Activated CD4-positive, alpha-beta T cell treated with anti-CD3 and anti-CD28 coated beads, Interleukin-2, amount 50 U/mL, for 1 hour (primary cell): ENCODE results near the gene NAB1.
"Not testable (repeated sequence)": the region's sequence is repeated elsewhere in the genome, so short reads cannot be mapped to it uniquely, and the experiment has no call there.

Source experiments
- DNase-seq: peaks from one replicate; pipeline ENCODE4 v3.0.0-alpha.2; 2020

The NAB1 gene, protein sequence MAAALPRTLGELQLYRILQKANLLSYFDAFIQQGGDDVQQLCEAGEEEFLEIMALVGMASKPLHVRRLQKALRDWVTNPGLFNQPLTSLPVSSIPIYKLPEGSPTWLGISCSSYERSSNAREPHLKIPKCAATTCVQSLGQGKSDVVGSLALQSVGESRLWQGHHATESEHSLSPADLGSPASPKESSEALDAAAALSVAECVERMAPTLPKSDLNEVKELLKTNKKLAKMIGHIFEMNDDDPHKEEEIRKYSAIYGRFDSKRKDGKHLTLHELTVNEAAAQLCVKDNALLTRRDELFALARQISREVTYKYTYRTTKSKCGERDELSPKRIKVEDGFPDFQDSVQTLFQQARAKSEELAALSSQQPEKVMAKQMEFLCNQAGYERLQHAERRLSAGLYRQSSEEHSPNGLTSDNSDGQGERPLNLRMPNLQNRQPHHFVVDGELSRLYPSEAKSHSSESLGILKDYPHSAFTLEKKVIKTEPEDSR

DNA sequence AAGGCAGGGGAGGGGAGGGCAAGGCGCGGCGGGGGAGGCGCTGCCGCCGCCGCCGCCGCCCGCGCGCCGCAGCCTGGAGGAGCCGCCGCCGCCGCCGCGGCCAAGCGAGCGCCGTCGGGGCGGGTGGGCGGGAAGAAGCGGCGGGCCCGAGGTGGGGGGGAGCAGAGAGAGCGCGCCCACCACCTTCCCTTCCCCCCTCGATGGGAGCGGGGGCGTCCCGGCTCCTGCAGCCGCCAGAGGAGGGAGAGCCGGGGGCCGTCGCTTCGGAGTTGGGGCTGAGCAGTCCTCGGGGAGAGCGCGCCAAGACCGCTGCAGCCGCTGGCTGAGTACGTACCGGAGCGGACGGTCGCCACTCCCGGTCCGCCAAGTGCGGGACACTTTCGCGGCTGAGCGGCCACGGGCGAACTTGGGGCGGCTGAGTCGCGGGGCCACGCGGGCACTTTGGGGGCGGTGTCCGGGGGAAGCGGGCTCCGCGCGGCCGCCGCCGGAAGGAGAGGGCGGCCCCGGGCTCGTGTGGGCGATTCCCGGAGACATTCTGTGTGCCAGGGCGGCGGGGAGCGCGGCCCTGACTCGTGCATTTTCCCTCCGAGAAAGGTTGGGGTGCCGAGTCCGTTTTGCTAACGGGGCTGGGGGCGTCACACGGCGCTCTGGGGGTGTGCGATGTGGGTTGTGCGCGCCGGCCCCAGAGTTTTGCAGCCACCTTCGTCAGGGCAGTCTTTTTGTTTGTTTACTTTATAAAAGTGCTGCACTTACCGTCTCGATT is at the start of gene NAB1:
TSS of gene NAB1 (plus strand) at position 49 of the 763 bp plus-strand sequence. CDS start 10,094 bp downstream, outside the sequence.
- peak; percentile 47 for DNase-seq

GRCh38 chr2:190599546-190600220 is 49.2 kb upstream of the NAB1 start:
- DNase-seq = no peak

GRCh38 chr2:190600293-190601103 is 48.4 kb upstream of the NAB1 start:
- no peak for DNase-seq

DNA sequence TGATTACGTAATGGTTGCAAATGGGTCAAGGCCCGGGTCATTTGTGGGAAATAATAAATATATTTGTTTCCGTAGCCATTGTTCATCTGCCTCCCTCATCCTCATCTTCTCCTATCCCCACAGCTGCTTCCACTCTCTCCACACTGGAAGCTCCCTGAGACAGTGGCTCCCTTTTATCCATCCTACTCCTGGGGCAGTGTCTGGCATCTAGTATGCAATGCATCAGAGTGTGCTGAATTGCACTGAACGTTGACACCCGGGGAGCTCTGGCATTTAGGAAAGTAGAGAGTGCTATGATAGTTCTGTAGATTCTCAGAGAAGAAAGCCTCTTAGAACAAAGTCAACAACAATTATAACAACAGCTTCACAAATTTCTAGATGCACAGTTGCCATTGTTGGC is 45.5 kb upstream of the NAB1 start:
- DNase-seq = no peak

- DNase-seq = no peak
Observed at GRCh38 chr2:190607014-190607597, 41.8 kb upstream of the NAB1 start.

DNA sequence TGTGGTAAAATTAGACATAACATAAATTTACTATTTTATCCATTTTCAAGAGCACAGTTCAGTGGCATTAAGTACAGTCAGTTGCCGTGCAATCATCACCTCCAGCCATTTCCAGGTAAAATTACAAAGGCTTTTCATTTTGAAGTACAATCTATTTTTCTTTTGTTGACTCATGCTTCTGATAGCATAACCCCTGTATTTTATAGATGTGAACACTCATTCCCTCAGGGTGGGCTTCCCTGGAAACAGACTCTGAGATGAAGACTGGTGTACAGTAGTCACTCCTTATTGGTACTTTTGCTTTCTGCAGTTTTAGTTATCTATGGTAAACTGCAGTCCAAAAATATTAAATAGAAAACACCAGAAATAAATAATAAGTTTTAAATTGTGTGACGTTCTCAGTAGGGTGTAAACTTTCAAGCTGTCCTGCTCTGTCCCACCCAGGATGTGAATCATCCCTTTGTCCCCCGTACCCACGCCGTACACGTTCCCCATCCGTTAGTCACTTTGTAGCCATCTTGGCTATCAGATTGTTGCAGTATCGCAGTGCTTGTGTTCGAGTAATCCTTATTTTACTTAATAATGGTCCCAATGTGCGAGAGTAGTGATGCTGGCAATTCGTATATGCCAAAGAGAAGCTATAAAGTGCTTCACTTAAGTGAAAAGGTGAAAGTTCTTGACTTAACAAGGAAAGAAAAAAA is 41.1 kb upstream of the NAB1 start:
- DNase-seq = no peak

DNA sequence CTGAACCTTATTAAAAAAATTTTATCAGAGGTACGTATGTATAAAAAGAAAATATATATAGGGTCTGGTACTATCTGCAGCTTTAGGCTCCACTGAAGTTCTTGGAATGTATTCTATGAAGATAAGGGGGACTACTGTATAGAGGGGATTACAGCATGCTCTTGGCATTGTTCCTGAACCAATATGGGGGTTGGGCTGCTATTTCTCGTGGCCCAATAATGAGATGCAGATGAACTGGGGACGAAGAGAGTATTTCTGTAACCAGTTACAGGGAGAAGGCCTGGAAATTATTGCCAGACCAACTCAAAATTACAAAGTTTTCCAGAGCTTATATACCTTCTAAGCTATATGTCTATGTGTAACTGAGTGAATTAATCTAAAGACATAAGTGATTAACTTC is 40.0 kb upstream of the NAB1 start:
- not testable (repeated sequence) for DNase-seq

- DNase-seq = not testable (repeated sequence)
Observed at GRCh38 chr2:190609397-190609796, 39.5 kb upstream of the NAB1 start.

DNA sequence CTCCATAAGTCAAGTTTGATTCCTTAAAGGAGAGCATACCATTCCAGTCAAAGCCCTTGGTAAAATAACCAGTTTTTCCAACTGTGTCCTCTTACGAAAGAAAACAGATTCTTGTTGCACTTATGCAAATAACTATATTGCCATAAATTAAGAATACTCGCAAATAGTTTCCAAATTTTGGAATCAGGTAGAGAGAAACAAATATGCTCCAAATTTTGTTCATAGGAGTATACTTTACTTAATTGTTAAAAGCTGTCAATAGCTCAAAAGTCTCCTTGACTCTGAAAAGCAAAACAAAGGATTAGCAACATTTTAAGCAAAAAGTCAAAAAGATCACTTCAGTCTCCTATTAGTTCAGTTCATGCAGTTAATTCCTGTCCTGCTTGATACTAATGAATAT is 38.4 kb upstream of the NAB1 start:
- not testable (repeated sequence) for DNase-seq

GRCh38 chr2:190615555-190616200 is 33.2 kb upstream of the NAB1 start:
- no peak for DNase-seq

DNA sequence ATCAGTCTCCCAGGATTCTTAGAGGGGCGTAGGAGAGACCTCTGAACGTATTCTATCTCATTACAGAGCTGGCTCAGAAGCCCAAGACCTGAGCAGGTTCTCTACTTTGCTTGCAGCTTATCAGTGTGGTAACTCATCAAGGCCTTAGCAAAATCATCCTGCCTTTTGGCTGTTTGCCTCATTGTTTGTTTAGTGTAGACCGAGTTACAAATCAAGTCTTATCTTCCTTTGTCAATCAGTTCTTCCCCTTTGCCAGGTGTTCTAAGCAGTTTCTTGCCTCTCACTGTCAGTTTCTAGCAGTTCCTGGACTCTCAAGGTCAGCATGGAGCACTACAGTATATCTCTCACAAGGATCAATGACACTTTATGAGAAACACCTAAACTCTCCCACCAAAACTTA is 30.9 kb upstream of the NAB1 start:
- no peak for DNase-seq

- no peak for DNase-seq
Observed at GRCh38 chr2:190625691-190626090, 23.2 kb upstream of the NAB1 start.

DNA sequence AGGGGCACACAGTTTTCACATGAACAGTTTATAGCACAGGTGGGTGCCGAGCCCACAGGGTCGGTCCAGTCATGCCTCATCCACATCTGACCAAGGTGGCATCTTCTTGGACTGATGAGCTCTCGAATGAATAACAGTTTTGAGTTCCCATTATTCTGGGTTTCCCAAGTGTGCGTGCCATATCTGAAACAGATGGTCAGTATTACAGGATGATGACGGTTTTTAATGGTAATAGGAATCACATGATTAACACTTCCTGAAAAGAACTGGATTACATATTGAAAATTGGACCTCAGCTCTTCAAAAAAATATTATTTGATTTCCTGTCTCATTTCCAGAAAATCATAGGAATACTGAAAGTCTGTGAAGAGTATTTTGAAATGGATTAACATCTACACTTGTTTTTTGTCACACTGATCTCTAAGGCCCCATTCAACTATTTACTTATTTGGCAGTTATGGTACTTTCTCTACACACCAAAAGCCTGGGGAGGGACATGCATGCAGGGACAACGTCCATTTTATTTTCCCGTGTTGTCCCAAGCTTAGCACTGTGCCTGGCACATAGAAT is 22.2 kb upstream of the NAB1 start:
- DNase-seq = no peak

DNA sequence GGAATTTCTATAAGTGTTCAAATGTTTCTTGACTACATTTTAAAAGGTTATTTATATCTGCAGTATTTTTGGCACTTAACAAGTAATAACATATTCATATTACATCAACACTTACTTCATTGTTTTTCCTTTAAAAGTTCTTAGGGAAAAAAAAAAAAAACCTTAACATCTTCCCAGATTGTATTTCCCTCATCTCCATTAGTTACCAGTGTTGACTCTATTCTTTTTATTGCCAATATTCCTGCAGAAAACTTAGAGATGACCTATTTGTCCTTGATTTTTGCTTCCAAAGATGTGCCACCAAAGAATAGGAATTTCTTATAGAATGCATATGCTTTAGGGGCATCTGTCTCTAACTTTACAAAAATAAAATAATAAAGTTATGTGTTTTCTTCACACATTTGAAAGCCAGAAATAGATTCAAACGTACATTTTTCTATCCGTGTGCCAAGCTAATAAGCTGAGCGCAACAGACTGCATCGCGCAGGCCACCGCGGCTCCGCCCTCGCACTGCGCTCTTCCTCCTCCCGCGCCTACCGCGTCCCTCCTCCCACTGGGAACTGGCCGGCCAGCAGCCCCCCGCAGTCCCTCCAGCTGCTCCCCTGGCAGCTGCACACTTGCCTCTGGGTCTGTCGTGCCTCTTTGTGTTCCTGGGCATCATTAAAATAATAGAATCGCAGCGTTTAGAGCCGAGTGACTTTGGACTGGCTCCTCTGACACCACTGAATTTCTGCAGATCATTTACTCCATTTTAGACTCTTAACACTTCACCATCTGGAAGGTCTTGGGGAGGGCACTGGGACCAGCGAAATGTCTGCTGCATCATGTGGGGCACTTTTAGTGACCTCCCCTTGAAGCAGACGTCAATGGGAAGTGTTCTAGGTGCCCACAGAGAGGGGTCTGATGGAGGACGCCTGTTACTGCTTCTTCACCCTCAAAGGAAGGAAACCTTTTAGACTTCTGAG is 21.2 kb upstream of the NAB1 start:
- peak; percentile 6 for DNase-seq

DNA sequence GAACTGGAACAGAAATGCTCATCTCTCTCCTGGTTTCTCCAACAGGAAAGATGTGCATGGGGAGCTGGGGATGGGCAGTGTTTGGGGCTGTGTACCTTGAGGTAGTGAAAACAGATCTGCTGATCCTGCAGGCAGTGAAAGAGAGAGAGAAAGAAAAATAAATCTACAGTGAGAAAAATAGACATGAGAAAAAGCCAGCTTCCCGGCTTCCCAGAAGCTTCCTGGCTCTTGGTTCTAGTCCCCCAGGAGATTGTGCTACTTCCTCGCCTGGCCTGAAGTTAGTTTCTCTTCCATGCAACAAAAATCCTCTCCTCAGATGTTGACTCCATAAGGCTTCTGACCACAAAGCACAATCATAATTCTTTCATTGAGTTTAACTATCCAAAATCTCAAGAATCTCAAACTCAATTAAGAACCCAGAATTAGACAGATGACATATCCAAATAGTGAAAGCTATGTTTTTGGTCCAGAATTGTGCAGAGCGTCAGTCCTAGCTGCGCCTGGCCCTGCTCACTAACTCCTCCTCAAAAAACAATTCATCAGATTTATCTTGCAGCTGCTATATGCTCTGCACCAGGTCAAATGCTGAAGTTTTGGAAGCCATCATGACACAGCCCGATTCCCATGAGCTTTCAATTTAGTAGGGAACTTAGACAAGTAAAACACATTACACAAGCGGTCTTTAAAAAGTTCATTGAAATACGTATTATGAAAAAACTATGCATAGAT is 20.1 kb upstream of the NAB1 start:
- no peak for DNase-seq

- DNase-seq = no peak
Observed at GRCh38 chr2:190634381-190634780, 14.5 kb upstream of the NAB1 start.

DNA sequence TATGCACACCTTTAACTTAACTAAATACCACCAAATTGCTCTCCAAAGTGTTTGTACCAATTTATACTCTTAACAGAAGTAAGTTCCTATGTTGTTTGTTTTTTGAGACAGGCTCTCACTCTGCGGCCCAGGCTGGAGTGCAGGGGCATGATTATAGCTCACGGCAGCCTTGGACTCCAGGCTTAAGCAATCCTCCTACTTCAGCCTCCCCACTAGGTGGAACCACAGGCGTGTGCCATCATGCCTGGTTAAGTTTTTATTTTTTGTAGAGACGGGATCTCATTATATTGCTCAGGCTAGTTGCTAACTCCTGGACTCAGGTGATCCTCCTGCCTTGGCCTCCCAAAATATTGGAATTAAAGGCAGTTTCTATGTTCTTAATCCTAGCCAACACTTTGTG is 13.1 kb upstream of the NAB1 start:
- DNase-seq = peak; percentile 6

GRCh38 chr2:190636361-190636760 is 12.5 kb upstream of the NAB1 start:
- DNase-seq = no peak

DNA sequence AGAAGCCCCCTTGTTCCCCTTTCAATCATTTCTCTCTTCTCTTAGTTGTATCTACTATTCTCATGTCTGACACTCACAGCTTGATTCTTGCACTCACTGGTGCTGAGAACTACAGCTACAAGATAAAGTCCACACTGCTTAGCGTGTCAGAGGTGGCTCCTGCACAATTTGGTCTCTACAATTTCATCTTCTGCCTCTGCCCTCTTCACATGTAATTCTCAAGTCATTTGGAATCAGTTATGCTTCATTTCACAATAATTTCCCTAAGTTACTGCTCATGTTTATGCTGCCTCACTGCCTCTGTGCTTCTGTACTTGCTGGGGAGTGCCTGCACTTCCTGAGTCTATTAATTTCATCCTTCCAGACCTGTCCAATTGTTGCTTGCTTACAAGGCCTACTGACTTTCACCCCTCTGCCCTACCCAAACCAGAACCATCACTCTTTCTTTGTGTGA is 11.6 kb upstream of the NAB1 start:
- DNase-seq = no peak
